H7 (cell line): ENCODE results near the gene SNX5. TPM values are rescaled to one million over a fixed set of nuclear protein-coding genes. Genes with fewer than 3 reads are reported as not detected.

Experiments
- DNase-seq: peaks from one replicate; pipeline ENCODE4 v3.0.0; 2012
- H3K27me3 ChIP-seq: 2 replicates; pipeline ENCODE4 v1.6.0; 2011; ENCODE audit warnings: mild to moderate bottlenecking, low read length; ENCODE audit not compliant: control insufficient read depth, insufficient read depth
- H3K36me3 ChIP-seq: replicated peaks from 2 replicates; pipeline ENCODE4 v1.5.1; 2011; ENCODE audit warnings: low read length; ENCODE audit not compliant: control insufficient read depth, insufficient read depth
- H3K4me3 ChIP-seq: 2 replicates; pipeline ENCODE4 v1.5.1; 2011; ENCODE audit warnings: low read depth, mild to moderate bottlenecking, control low read depth, low read length, moderate library complexity; ENCODE audit not compliant: insufficient read depth
- total RNA-seq: library from RNA; depleted of rRNA; stranded (reverse); fragments of >200 nt; shearing (Covaris generic); gene quantifications from 2 replicates; pipeline ENCODE4 v1.2.3, GENCODE V29; 2014

The SNX5 gene
- total RNA-seq, 1 experiment from 2014 or later = 134 TPM

- no peaks in the 10 kb centered on the region for H3K27me3 ChIP-seq
- DNase-seq = no peak
- peaks cover 26% of the 10 kb centered on the region for H3K36me3 ChIP-seq
- H3K4me3 ChIP-seq = no peak overlapping the region
Measured at GRCh38 chr20:17959257-17959627, 9.4 kb downstream of the SNX5 start.

- no peak overlapping the region for H3K4me3 ChIP-seq
- no peaks in the 10 kb centered on the region for H3K27me3 ChIP-seq
- DNase-seq = no peak
- peaks cover 32% of the 10 kb centered on the region for H3K36me3 ChIP-seq
Measured at GRCh38 chr20:17958373-17959256, 10.0 kb downstream of the SNX5 start.

GRCh38 chr20:17957505-17958363 is 10.9 kb downstream of the SNX5 start:
- no peak for DNase-seq
- Histone ChIP-seq H3K4me3 (no peak overlapping the region), H3K27me3 (no peaks in the 10 kb centered on the region), H3K36me3 (peaks cover 34% of the 10 kb centered on the region)

- Histone ChIP-seq H3K27me3 (no peaks in the 10 kb centered on the region), H3K36me3 (peaks cover 43% of the 10 kb centered on the region), H3K4me3 (no peak overlapping the region)
- no peak for DNase-seq
Measured at GRCh38 chr20:17956099-17956685, 12.4 kb downstream of the SNX5 start.

DNA sequence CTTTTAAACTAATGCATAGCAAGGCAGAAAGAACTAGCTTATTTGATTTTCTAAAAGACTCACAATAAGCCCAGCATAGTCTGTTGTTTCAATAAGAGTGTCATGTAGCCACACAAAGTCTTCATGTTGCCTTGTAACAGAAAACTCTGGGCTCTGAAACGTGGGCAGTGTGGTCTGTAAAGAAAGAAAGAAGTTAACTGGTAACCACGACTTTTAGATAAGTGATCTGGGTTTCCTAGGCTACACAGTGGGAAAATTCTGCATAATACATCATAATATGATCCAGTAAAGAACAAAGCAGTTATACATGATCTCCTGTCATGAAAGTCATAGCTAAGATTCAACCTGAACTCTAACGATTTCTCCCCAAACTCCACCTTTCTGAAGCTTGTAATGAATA is 13.3 kb downstream of the SNX5 start:
- Histone ChIP-seq H3K4me3 (no peak overlapping the region), H3K36me3 (peaks cover 48% of the 10 kb centered on the region), H3K27me3 (no peaks in the 10 kb centered on the region)
- DNase-seq = no peak

GRCh38 chr20:17953935-17954334 is 14.7 kb downstream of the SNX5 start:
- no peaks in the 10 kb centered on the region for H3K27me3 ChIP-seq
- peaks cover 61% of the 10 kb centered on the region for H3K36me3 ChIP-seq
- H3K4me3 ChIP-seq = no peak overlapping the region
- DNase-seq = no peak

- peaks cover 68% of the 10 kb centered on the region for H3K36me3 ChIP-seq
Measured at GRCh38 chr20:17952692-17953684, 15.6 kb downstream of the SNX5 start.

DNA sequence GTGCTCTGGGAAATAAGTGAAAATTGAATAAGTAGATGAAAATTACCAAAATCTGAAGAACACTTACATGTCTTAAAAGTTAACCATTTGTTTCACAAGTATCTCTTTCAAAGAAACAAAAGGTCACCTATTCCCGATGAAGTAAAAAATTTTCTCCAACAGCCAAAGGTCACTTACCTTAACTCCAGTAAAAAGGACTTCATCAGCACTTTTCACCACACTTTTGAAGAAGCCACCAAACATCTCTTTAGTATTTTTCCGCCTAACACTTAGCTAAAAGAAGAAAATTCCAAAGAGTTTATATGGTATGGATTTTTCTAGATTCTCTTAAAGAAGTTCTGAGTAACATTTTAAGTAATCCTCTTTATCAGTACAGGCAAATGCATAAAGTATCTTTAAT is 17.3 kb downstream of the SNX5 start:
- H3K27me3 ChIP-seq = no peaks in the 10 kb centered on the region
- H3K36me3 ChIP-seq = peaks cover 71% of the 10 kb centered on the region
- no peak overlapping the region for H3K4me3 ChIP-seq
- DNase-seq = no peak

More at GRCh38 chr20:17952692-17953684, 15.6 kb downstream of the SNX5 start:
- DNase-seq = no peak
- no peaks in the 10 kb centered on the region for H3K27me3 ChIP-seq
- H3K4me3 ChIP-seq = no peak overlapping the region

DNA sequence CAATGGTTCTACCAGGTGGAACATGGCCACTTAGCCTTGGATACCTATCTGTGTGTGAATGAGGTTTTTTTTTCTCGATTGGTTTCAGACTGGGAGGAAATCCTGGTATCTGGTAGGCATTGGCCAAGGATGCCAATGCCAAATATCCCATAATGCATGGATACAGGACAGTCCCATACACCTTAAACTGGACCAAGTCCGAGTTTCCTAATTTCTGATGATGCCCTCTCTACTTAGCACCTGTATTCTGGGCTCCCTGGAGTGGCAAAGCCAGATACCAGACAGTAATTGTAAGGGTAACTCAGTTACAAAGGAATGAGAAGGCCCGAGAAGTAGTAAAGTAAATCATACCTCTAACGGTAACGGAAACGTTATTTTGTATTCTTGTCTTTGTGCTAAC is 17.9 kb downstream of the SNX5 start:
- peaks cover 71% of the 10 kb centered on the region for H3K36me3 ChIP-seq

DNA sequence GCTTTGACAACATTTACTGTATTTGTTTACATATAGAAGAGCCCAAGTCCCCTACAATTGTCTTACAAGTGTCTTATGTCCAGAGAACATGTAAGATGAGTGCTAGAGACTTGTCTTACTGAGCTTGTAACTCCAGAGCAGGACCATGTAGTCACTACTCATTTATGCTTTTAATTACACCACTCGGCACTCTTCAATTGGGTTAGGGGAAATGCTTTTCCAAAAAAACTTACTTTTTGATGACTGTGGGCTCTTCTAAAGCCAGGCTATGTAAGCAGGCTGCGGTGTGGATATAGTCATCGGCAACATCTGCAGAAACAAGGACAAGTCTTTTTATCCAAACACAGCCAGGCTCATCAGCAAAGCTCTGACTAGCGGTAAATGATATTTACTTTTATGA is 18.7 kb downstream of the SNX5 start:
- H3K27me3 ChIP-seq = no peaks in the 10 kb centered on the region
- DNase-seq = no peak
- peaks cover 68% of the 10 kb centered on the region for H3K36me3 ChIP-seq

More for the DNA sequence above, 17.9 kb downstream of the SNX5 start:
- Histone ChIP-seq H3K4me3 (no peak overlapping the region), H3K27me3 (no peaks in the 10 kb centered on the region)
- DNase-seq = no peak

DNA sequence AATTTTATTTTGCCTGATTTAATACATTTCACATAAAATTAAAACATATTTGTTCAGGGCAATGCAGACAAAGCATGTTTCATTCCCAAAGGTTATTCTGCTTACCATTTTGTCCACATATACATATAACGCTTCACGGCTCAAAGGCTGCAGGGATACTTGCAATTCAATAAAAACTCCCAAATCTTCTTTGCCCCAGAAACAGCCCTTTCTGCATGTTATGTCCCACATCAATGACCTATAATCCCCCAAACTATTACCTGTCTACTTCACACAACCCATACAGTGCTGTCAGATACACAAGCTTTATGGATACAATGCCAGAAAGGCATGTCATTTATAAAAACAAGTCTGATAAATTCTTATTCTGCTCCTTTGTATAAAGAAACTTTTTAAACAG is 20.2 kb downstream of the SNX5 start:
- H3K27me3 ChIP-seq = no peaks in the 10 kb centered on the region
- no peak overlapping the region for H3K4me3 ChIP-seq
- peaks cover 63% of the 10 kb centered on the region for H3K36me3 ChIP-seq
- no peak for DNase-seq

More for the DNA sequence above, 18.7 kb downstream of the SNX5 start:
- no peak overlapping the region for H3K4me3 ChIP-seq

GRCh38 chr20:17947474-17947815 is 21.1 kb downstream of the SNX5 start:
- Histone ChIP-seq H3K4me3 (no peak overlapping the region), H3K36me3 (peaks cover 61% of the 10 kb centered on the region), H3K27me3 (no peaks in the 10 kb centered on the region)
- DNase-seq = no peak

- Histone ChIP-seq H3K27me3 (no peaks in the 10 kb centered on the region), H3K4me3 (no peak overlapping the region), H3K36me3 (peaks cover 65% of the 10 kb centered on the region)
- DNase-seq = no peak
Measured at GRCh38 chr20:17946572-17947473, 21.8 kb downstream of the SNX5 start.
